NCI-H446 (cell line): Measurements from ENCODE around the gene COL1A1.
A peak's percentile ranks its signal among the peaks of the same experiment; 100 is the strongest.

ENCODE experiments used
- DNase-seq, 2 experiments: peaks; one replicate each; lab custom pipeline; 2025; lab: John Stamatoyannopoulos, UW

COL1A1 gene

GRCh38 chr17:50199803-50200456, 1.5 kb downstream of the COL1A1 start:
- DNase-seq, result peak; percentile 85 to 91

- DNase-seq, result no peak
These were observed 2.1 kb downstream of the COL1A1 start for GRCh38 chr17:50199211-50199802.

GRCh38 chr17:50198026-50198669, 3.3 kb downstream of the COL1A1 start:
- peak; percentile 18 to 45 for DNase-seq

GRCh38 chr17:50196826-50197225, 4.6 kb downstream of the COL1A1 start:
- no peak for DNase-seq

- no peak for DNase-seq
These were observed 5.4 kb downstream of the COL1A1 start for GRCh38 chr17:50196036-50196435.

- DNase-seq, result no peak
These were observed 6.2 kb downstream of the COL1A1 start for GRCh38 chr17:50194934-50195865.

GRCh38 chr17:50194140-50194933, 7.1 kb downstream of the COL1A1 start:
- no peak for DNase-seq

- no peak for DNase-seq
These were observed 8.7 kb downstream of the COL1A1 start for GRCh38 chr17:50192618-50193291.

- DNase-seq, result no peak
These were observed 9.2 kb downstream of the COL1A1 start for GRCh38 chr17:50192144-50192617.

GRCh38 chr17:50191359-50192143, 9.9 kb downstream of the COL1A1 start:
- no peak for DNase-seq

- no peak for DNase-seq
These were observed 10.7 kb downstream of the COL1A1 start for GRCh38 chr17:50190603-50191358.

GRCh38 chr17:50190293-50190602, 11.2 kb downstream of the COL1A1 start:
- DNase-seq, result no peak

- no peak for DNase-seq
These were observed 11.7 kb downstream of the COL1A1 start for GRCh38 chr17:50189550-50190292.

- no peak for DNase-seq
These were observed 12.4 kb downstream of the COL1A1 start for GRCh38 chr17:50188921-50189549.

GRCh38 chr17:50188531-50188920, 12.9 kb downstream of the COL1A1 start:
- DNase-seq, result no peak

- DNase-seq, result no peak
These were observed 13.5 kb downstream of the COL1A1 start for GRCh38 chr17:50187751-50188530.

GRCh38 chr17:50187394-50187725, 14.1 kb downstream of the COL1A1 start:
- DNase-seq, result no peak
